OCI-LY1 (cell line): Measurements from ENCODE around the gene NUDC.
"Not testable (repeated sequence)": the region's sequence is repeated elsewhere in the genome, so short reads cannot be mapped to it uniquely, and the experiment has no call there.

ENCODE experiments used
- H2AFZ ChIP-seq: fragments of 200-600 bp; sonication (generic), shearing (Covaris generic); 2 replicates; pipeline ENCODE4 v1.6.0; 2014; ENCODE audit warnings: antibody characterized with exemption, mild to moderate bottlenecking, low read length
- H3F3A ChIP-seq: fragments of 200-600 bp; sonication (generic), shearing (Covaris generic); 2 replicates; pipeline ENCODE4 v1.6.0; 2014; ENCODE audit warnings: mild to moderate bottlenecking, antibody characterized with exemption, low read length, moderate library complexity; ENCODE audit not compliant: insufficient read depth
- H3K27ac ChIP-seq: fragments of 200-600 bp; sonication (generic); 2 replicates; pipeline ENCODE4 v1.5.1; 2014; ENCODE audit warnings: low read length, mixed run types, mild to moderate bottlenecking, low read depth; ENCODE audit not compliant: poor library complexity, severe bottlenecking
- H3K27me3 ChIP-seq: fragments of 200-600 bp; sonication (generic); 2 replicates; pipeline ENCODE4 v1.6.0; 2014; ENCODE audit warnings: antibody characterized with exemption, mild to moderate bottlenecking, low read length, moderate library complexity; ENCODE audit not compliant: insufficient read depth
- H3K36me3 ChIP-seq: fragments of 200-600 bp; sonication (generic); 2 replicates; pipeline ENCODE4 v1.6.1; 2014; ENCODE audit warnings: mild to moderate bottlenecking, antibody characterized with exemption, low read length, moderate library complexity, mixed read lengths; ENCODE audit not compliant: insufficient read depth
- H3K4me1 ChIP-seq: fragments of 200-600 bp; sonication (generic); 2 replicates; pipeline ENCODE4 v1.5.1; 2014; ENCODE audit warnings: mild to moderate bottlenecking, low read length, moderate library complexity; ENCODE audit not compliant: insufficient read depth, severe bottlenecking
- H3K4me2 ChIP-seq: fragments of 200-600 bp; sonication (generic), shearing (Covaris generic); 2 replicates; pipeline ENCODE4 v1.6.1; 2014; ENCODE audit warnings: low read length
- H3K4me3 ChIP-seq: fragments of 200-600 bp; sonication (generic); 2 replicates; pipeline ENCODE4 v1.5.1; 2014; ENCODE audit warnings: low read length, low read depth, mild to moderate bottlenecking, mixed read lengths; ENCODE audit not compliant: poor library complexity, severe bottlenecking
- H3K79me2 ChIP-seq: fragments of 200-600 bp; shearing (Covaris generic); 2 replicates; pipeline ENCODE4 v1.6.1; 2016; ENCODE audit warnings: mixed run types, low read length, mixed read lengths; ENCODE audit not compliant: insufficient read depth
- H3K9ac ChIP-seq: fragments of 200-600 bp; sonication (generic), shearing (Covaris generic); 2 replicates; pipeline ENCODE4 v1.6.1; 2014; ENCODE audit warnings: mild to moderate bottlenecking, low read length, mixed read lengths
- H3K9me2 ChIP-seq: fragments of 200-600 bp; sonication (generic), shearing (Covaris generic); 2 replicates; pipeline ENCODE4 v1.6.1; 2014; ENCODE audit warnings: low read depth, mild to moderate bottlenecking, low read length, mixed read lengths
- H3K9me3 ChIP-seq: fragments of 200-600 bp; shearing (Covaris generic); 2 replicates; pipeline ENCODE4 v1.6.1; 2014; ENCODE audit warnings: low read length, mixed read lengths
- H4K20me1 ChIP-seq: fragments of 200-600 bp; sonication (generic), shearing (Covaris generic); 2 replicates; pipeline ENCODE4 v1.6.0; 2016; ENCODE audit warnings: mild to moderate bottlenecking, low read length; ENCODE audit not compliant: insufficient read depth
- CTCF ChIP-seq: fragments of 200-600 bp; sonication (generic), shearing (Covaris generic); IDR thresholded peaks from 2 replicates; pipeline ENCODE4 v1.5.1; 2017; ENCODE audit warnings: mild to moderate bottlenecking, antibody characterized with exemption, low read length, moderate library complexity, mixed read lengths
- EZH2 ChIP-seq: fragments of 200-600 bp; sonication (generic), shearing (Covaris generic); IDR thresholded peaks from 2 replicates; pipeline ENCODE4 v1.8.0; 2017; ENCODE audit warnings: borderline replicate concordance, mixed run types, mild to moderate bottlenecking, antibody characterized with exemption, low read length, moderate library complexity, mixed read lengths

Gene NUDC

GRCh38 chr1:26986658-26987057 lies 65.1 kb downstream of the NUDC start:
- Histone ChIP-seq H3K9me2 (no peaks in the 10 kb centered on the region), H2AFZ (no peak overlapping the region), H3K9ac (no peak overlapping the region), H4K20me1 (no peaks in the 10 kb centered on the region), H3K4me1 (no peaks in the 10 kb centered on the region), H3K27ac (no peak overlapping the region), H3K27me3 (peaks cover 6% of the 10 kb centered on the region), H3K9me3 (no peaks in the 10 kb centered on the region), H3F3A (no peaks in the 10 kb centered on the region), H3K4me2 (no peak overlapping the region), H3K4me3 (no peak overlapping the region), H3K79me2 (no peaks in the 10 kb centered on the region), H3K36me3 (no peaks in the 10 kb centered on the region)
- TF ChIP-seq EZH2 (no peak), CTCF (no peak)

GRCh38 chr1:26989403-26990109 lies 68.0 kb downstream of the NUDC start:
- H4K20me1 ChIP-seq, H3K4me3 ChIP-seq, H3K9me3 ChIP-seq, H3K79me2 ChIP-seq, H3K27me3 ChIP-seq, H2AFZ ChIP-seq, H3F3A ChIP-seq, H3K27ac ChIP-seq, H3K9me2 ChIP-seq, H3K9ac ChIP-seq, H3K36me3 ChIP-seq, H3K4me2 ChIP-seq, H3K4me1 ChIP-seq: not testable (repeated sequence)

- no peak overlapping the region for H3K27ac ChIP-seq
- no peak overlapping the region; the same call in 1 of the 2 replicates for H3K4me2 ChIP-seq
- TF ChIP-seq EZH2: no peak
- TF ChIP-seq CTCF: no peak
- no peaks in the 10 kb centered on the region for H3K9me3 ChIP-seq
- no peaks in the 10 kb centered on the region for H3K9me2 ChIP-seq
- H3K4me1 ChIP-seq: peaks cover 10% of the 10 kb centered on the region
- no peak overlapping the region for H3K9ac ChIP-seq
- peaks cover 9% of the 10 kb centered on the region for H3K27me3 ChIP-seq
- no peak overlapping the region for H2AFZ ChIP-seq
- H3F3A ChIP-seq: no peaks in the 10 kb centered on the region
- H3K36me3 ChIP-seq: no peaks in the 10 kb centered on the region
- no peak overlapping the region for H3K4me3 ChIP-seq
- H4K20me1 ChIP-seq: no peaks in the 10 kb centered on the region
- no peaks in the 10 kb centered on the region for H3K79me2 ChIP-seq
Measured at GRCh38 chr1:26991310-26992116, 70.0 kb downstream of the NUDC start.
